GM10266 (cell line): Measurements from ENCODE around the gene CDC25C.
A peak's percentile ranks its signal among the peaks of the same experiment; 100 is the strongest.

ENCODE experiments used
- DNase-seq: peaks from one replicate; pipeline ENCODE4 v3.0.0; 2012; ENCODE audit errors: extremely low spot score
- CTCF ChIP-seq: IDR thresholded peaks from 2 replicates; pipeline ENCODE4 v1.5.1; 2012; ENCODE audit warnings: mild to moderate bottlenecking, low read depth; ENCODE audit not compliant: control insufficient read depth, insufficient read depth; ENCODE audit errors: missing control alignments

The CDC25C gene

GRCh38 chr5:138331449-138332368, at the start of gene CDC25C:
Gene CDC25C (minus strand): TSS chr5:138331804. CDS start chr5:138331180, 624 bp downstream.
- no peak for TF ChIP-seq CTCF
- DNase-seq: peak; percentile 94

- DNase-seq: no peak
- TF ChIP-seq CTCF: no peak
These were observed 41.0 kb upstream of the CDC25C start for GRCh38 chr5:138372653-138373052.

GRCh38 chr5:138372225-138372624, 40.6 kb upstream of the CDC25C start:
- peak; percentile 42 for DNase-seq
- no peak for TF ChIP-seq CTCF

- no peak for TF ChIP-seq CTCF
- no peak for DNase-seq
These were observed 39.9 kb upstream of the CDC25C start for GRCh38 chr5:138371454-138371853.

- DNase-seq: no peak
- TF ChIP-seq CTCF: no peak
These were observed 38.9 kb upstream of the CDC25C start for GRCh38 chr5:138370537-138370936.

GRCh38 chr5:138369706-138370105, 38.1 kb upstream of the CDC25C start:
- no peak for TF ChIP-seq CTCF
- DNase-seq: no peak

- no peak for TF ChIP-seq CTCF
- DNase-seq: no peak
These were observed 37.7 kb upstream of the CDC25C start for GRCh38 chr5:138369261-138369660.
